Measurements from ENCODE around the gene PM20D2.
"Not testable (repeated sequence)": the region's sequence is repeated elsewhere in the genome, so short reads cannot be mapped to it uniquely, and the experiment has no call there.

Gene PM20D2

DNA sequence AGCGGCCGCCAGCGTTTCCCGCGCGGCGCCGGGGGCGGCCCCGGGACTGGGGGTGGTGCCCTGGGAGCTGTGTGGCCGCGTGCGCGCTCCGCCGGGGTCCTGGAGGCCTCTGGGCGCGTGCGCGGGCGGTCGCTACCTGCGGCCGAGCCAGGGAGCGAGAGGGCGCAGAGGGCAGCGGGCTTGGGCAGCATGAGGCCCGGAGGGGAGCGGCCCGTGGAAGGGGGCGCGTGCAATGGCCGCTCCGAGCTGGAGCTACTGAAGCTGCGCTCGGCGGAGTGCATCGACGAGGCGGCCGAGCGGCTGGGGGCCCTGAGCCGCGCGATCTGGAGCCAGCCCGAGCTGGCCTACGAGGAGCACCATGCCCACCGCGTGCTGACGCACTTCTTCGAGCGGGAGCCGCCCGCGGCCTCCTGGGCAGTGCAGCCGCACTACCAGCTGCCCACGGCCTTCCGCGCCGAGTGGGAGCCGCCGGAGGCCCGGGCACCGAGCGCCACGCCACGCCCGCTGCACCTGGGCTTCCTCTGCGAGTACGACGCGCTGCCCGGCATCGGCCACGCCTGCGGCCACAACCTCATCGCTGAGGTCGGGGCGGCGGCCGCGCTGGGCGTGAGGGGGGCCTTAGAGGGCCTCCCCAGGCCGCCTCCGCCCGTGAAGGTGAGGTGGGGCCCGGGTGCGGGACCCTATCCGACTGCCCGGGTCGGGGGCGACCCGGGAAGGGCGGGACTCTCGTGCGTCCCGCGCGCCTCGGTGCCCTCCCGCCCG is at the start of gene PM20D2:
PM20D2 (plus strand) TSS at position 100 of the 762 bp plus-strand sequence; CDS start at position 190, 90 bp downstream.
- DNase-seq (ENCODE audit: low spot score) = no peak

- DNase-seq (ENCODE audit: low spot score) = no peak
Observed at GRCh38 chr6:89098461-89098860, 47.4 kb upstream of the PM20D2 start.

DNA sequence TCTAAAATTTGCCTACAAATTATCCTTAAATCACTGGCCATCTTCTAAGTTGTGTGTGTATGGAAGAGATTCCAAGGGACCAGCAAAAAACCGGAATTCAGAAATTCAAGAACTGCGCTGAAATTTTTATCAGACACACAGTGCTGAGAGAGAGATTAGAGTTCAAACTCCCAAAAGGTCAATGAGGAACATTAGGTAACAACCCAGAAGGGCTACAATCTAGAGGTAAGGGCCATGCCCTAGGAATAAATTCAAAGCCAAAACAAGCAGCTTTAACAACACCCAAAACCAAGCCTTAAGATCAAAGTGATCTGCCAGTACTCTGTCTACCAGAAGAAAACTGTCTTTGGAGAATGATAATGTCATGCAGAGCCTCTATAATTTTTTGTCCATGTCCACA is 45.7 kb upstream of the PM20D2 start:
- DNase-seq (ENCODE audit: low spot score) = no peak

DNA sequence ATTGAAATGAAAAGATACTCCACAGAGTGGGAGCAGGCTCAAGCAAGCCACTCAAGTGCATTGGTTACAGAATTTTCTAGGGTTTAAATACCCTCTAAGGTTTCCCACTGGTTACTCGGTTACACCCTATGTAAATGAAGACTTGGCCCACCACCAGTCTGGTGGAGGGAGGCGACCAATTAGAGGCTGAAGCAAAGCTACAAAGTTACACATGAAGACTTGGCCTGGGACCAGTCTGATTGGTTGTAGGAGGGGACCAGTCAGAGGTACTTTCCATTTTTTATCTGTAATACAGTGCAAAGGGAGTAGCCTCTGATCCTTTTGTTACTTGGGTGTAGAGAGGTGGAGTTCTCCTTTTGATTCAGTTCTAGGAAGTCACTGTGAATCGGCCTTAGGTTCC is 35.6 kb upstream of the PM20D2 start:
- no peak for DNase-seq (ENCODE audit: low spot score)

- DNase-seq (ENCODE audit: low spot score) = no peak
Observed at GRCh38 chr6:89111933-89112332, 33.9 kb upstream of the PM20D2 start.

DNA sequence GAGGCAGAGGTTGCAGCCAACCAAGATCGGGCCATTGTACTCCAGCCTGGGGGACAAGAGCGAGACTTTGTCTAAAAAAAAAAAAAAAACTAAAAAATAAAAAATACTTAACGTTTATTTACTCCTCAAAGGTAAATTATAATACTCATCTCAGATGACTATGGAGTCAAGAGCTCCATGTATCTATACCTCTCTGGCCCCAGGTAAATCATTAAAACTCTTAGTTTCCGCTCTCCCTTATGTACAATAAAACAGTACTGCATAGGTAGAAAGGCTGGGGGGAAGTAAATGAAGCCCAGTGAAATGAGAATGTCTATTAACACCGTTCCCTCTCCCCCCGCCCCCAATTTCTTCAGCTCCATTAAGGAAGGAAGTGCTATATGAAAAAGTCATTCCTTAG is 29.2 kb upstream of the PM20D2 start:
- DNase-seq (ENCODE audit: low spot score) = no peak

DNA sequence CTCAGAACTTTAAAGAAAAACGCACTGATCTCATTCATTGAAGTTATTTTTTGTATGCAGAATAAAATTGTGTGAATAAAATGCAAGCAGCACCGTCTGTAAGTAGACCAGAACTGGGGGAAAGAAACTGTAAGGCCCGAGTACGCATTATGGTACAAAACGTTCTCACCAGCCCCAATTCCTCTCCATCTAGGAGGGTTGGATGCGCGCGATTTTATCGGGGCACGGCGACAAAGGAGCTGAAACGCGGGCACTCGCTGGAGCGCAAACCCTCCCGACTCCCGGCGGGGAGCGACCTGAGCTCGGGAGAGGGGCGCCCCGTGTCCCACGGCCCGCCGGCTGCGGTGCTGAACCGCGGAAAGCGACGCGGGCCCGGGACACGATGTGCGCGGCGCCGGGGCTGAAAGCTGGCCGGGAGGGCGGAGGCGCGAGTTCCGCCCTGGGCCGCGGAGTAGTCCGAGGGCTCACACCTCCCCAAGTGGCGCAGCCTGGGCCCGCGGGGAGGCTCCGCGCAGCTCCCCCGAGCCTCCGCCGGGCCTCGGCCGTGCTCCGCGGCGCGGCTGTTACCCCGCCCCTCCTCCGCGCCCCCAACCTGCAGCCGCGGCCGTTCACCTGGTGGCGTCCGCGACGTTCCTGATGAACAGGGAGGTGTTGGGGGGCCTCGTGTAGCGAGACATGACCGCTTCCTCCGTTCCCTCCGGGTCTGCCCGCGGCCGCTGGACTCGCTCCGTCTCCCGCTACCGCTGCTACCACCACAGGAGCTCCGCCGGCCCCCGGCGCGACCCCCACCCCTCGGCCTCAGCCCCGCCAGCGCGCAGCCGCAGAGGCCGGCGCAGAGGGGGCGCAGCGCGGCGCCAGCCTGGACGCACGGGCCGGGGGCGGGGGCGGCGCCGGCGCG is 28.4 kb upstream of the PM20D2 start, which contains the start of gene SRSF12:
SRSF12 (minus strand) TSS at position 861 of the 898 bp plus-strand sequence; CDS start at position 677, 184 bp downstream.
- DNase-seq (ENCODE audit: low spot score) = peak; percentile 10

- no peak for DNase-seq (ENCODE audit: low spot score)
Observed at GRCh38 chr6:89118931-89119330, 26.9 kb upstream of the PM20D2 start.

DNA sequence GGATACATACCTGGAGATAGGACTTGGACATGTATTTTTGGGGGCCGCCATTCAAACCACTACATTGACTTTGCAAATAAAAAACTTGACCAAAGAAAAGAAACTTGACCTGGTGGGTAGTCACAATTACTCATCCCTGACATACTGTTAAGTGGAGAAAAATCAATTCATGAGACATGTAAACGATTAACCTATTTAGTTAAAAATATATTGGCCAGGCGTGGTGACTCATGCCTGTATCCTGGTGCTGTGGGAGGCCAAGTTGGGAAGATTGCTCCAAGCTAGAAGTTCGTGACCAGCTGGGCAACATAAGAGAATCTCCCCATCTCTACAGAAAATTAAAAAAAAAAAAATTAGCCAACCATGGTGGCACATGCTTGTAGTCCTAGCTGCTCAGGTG is 25.5 kb upstream of the PM20D2 start:
- no peak for DNase-seq (ENCODE audit: low spot score)

DNA sequence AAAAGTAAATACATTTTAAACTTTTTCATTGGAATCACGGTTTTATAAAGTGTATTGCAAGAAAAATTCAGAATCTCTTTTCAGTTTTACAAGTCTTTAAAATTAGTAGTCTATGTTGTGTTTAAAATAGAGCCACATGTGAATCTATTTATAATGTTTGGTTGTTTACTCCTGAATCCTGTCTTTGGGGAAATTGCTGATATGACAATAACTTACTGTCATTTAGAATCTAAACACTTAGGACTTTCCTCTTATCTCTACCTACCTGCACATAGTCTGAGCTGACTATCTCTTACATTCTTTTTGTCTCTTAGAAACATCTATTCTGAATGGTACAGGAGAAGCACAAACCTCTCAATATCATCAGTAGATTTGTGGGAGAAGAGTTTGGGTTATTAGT is 23.9 kb upstream of the PM20D2 start:
- DNase-seq (ENCODE audit: low spot score) = no peak

- peak; percentile 33 for DNase-seq (ENCODE audit: low spot score)
Observed at GRCh38 chr6:89122625-89123024, 23.2 kb upstream of the PM20D2 start.

GRCh38 chr6:89128256-89128671 is 17.6 kb upstream of the PM20D2 start:
- not testable (repeated sequence) for DNase-seq (ENCODE audit: low spot score)

DNA sequence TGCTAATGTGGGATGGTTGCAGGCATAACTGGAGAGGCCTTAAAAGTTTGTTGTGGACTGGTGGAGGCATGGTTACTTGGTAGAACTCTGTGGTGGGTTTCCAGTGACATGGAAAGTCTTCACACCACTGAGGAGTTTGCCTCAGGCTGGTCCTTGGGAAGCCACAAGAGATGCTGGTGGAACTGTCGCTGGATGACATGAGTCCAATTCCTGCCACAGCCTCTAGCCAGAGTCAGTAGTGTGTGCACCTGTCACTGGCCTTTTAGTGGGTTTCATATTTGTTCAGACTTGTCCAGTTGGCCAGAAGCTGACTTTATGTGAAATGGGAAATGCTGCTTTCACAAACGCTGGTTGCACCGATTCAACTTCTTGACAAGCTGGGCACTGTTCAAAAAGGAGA is 14.3 kb upstream of the PM20D2 start:
- DNase-seq (ENCODE audit: low spot score) = no peak

GRCh38 chr6:89132057-89132456 is 13.8 kb upstream of the PM20D2 start:
- no peak for DNase-seq (ENCODE audit: low spot score)

- DNase-seq (ENCODE audit: low spot score) = no peak
Observed at GRCh38 chr6:89133981-89134380, 11.9 kb upstream of the PM20D2 start.

DNA sequence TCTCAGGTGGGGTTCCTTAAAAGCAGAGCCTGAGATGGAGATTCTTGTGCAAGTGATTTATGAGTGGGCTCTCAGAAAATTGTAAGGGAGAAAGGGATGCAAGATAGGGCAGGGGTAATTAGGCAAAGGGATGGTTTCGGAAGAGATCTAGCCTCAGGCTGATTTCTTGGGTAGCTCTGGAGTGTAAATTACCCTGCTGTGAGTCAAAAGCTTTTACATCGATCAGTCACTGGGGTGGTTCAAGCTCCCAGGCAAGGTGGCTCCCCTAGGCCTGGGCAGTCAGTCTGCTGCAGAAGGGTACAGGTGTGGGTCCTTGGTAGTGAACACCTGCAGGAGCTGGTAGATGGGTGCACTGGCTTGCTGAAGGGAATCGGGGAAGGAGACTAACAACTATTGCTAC is 11.1 kb upstream of the PM20D2 start:
- no peak for DNase-seq (ENCODE audit: low spot score)

- no peak for DNase-seq (ENCODE audit: low spot score)
Observed at GRCh38 chr6:89138173-89138572, 7.7 kb upstream of the PM20D2 start.

DNA sequence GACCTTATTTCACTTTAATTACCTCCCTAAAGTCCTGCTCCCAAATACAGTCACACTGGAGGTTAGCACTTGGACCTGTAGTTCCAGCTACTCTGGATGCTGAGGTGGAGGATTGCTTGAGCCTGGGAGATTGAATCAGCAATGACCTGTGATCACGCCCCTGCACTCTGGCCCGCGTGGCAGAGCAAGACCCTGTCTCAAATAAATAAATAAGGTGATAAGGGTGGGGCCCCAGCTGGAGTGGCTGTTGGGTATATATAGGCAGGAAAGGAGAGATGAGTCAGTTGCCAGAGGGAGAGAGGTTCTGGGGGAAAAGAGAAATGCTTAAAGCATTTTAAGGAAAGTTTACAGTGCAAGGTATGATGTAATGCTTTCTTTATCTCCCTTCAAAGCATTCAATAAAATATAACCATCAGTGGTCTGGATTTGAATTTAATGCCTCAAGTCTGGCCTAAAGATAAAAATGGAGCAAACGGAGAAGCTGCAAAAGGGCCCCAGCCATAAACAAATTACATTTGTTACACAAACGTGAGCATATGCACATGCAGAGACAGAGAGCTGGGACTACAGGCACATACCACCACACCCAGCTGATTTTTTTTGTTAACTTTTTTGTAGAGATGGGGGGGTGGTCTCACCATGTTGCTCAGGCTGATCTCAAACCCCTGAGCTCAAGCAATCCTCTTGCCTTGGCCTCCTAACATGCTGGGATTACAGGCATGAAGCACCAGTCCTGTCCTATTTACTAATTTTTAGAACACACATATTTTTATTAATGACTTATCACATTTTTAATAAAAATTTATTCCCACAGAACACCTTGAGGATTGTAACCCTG is 6.1 kb upstream of the PM20D2 start:
- DNase-seq (ENCODE audit: low spot score) = no peak

GRCh38 chr6:89140347-89141156 is 5.3 kb upstream of the PM20D2 start:
- no peak for DNase-seq (ENCODE audit: low spot score)

GRCh38 chr6:89144354-89144906 is 1.4 kb upstream of the PM20D2 start:
- no peak for DNase-seq (ENCODE audit: low spot score)

Data from globus pallidus (tissue), 1 donor.